ENCODE data around the gene CD300C. TPM values are rescaled to one million over a fixed set of nuclear protein-coding genes. Genes with fewer than 3 reads are reported as not detected.

Gene CD300C
- total RNA-seq, 2 experiments from 2014 or later = 0.41 to 0.50 TPM

- ChIA-PET POLR2A (no interaction called here), CTCF (no interaction called here)
- H3K36me3 Mint-ChIP-seq (ENCODE audit: low read depth) = no peaks in the 10 kb centered on the region
- ATAC-seq (ENCODE audit: poor library complexity) (no peak), DNase-seq (peak in 3 of 14 experiments; percentile 32 to 76 (median 67))
- Histone ChIP-seq H3K9me3 (ENCODE audit: control insufficient read depth in 1 of 2, insufficient read depth in 1 of 2, low read length in 2 of 2) (peaks cover 0 to under 1% of the 10 kb centered on the region in 2 experiments), H3K4me3 (ENCODE audit: low read length) (no peak overlapping the region), H3K36me3 (ENCODE audit: insufficient read depth, low read length) (no peaks in the 10 kb centered on the region), H3K27ac (ENCODE audit: low read depth in 1 of 2, low read length in 2 of 2) (no peak overlapping the region), H3K27me3 (ENCODE audit: control insufficient read depth in 1 of 2, insufficient read depth in 2 of 2, low read length in 2 of 2) (peaks cover 11 to 15% of the 10 kb centered on the region in 2 experiments), H3K4me1 (ENCODE audit: insufficient read depth, low read length) (no peaks in the 10 kb centered on the region)
- TF ChIP-seq CTCF (IDR thresholded peaks at IDR 0.05) = no peak
- H3K4me3 Mint-ChIP-seq = no peak overlapping the region
- peaks cover 46% of the 10 kb centered on the region for H3K27me3 Mint-ChIP-seq
- peaks cover 5% of the 10 kb centered on the region for H3K4me1 Mint-ChIP-seq (ENCODE audit: low read depth)
- intact Hi-C loops (cut with DNase I, micrococcal nuclease) = no loop called here
- H3K27ac Mint-ChIP-seq = no peak overlapping the region
- no peaks in the 10 kb centered on the region for H3K9me3 Mint-ChIP-seq
Measured at GRCh38 chr17:74528491-74529199, 17.3 kb downstream of the CD300C start.

GRCh38 chr17:74527756-74528155 is 18.2 kb downstream of the CD300C start:
- H3K27ac Mint-ChIP-seq = no peak overlapping the region
- no peaks in the 10 kb centered on the region for H3K9me3 Mint-ChIP-seq
- H3K4me1 ChIP-seq (ENCODE audit: insufficient read depth, low read length) = no peaks in the 10 kb centered on the region
- TF ChIP-seq CTCF (IDR thresholded peaks at IDR 0.05) = no peak
- CTCF ChIA-PET = no interaction called here
- peak in 1 of 14 experiments; percentile 5 for DNase-seq
- peaks cover under 1% of the 10 kb centered on the region for H3K4me1 Mint-ChIP-seq (ENCODE audit: low read depth)
- H3K36me3 Mint-ChIP-seq (ENCODE audit: low read depth) = no peaks in the 10 kb centered on the region
- ATAC-seq (ENCODE audit: poor library complexity) = no peak
- no peak overlapping the region for H3K27ac ChIP-seq (ENCODE audit: low read depth in 1 of 2, low read length in 2 of 2)
- POLR2A ChIA-PET = no interaction called here
- intact Hi-C loops (cut with DNase I, micrococcal nuclease) = no loop called here
- H3K27me3 Mint-ChIP-seq = peaks cover 42% of the 10 kb centered on the region
- H3K9me3 ChIP-seq (ENCODE audit: control insufficient read depth in 1 of 2, insufficient read depth in 1 of 2, low read length in 2 of 2) = peaks cover 0 to 9% of the 10 kb centered on the region in 2 experiments
- no peak overlapping the region for H3K4me3 ChIP-seq (ENCODE audit: low read length)
- no peaks in the 10 kb centered on the region for H3K36me3 ChIP-seq (ENCODE audit: insufficient read depth, low read length)
- H3K4me3 Mint-ChIP-seq = no peak overlapping the region
- peaks cover 14 to 17% of the 10 kb centered on the region in 2 experiments for H3K27me3 ChIP-seq (ENCODE audit: control insufficient read depth in 1 of 2, insufficient read depth in 2 of 2, low read length in 2 of 2)

GRCh38 chr17:74527081-74527480 is 18.8 kb downstream of the CD300C start:
- POLR2A ChIA-PET = no interaction called here
- peaks cover 37% of the 10 kb centered on the region for H3K27me3 Mint-ChIP-seq
- H3K9me3 Mint-ChIP-seq = no peaks in the 10 kb centered on the region
- Histone ChIP-seq H3K4me1 (ENCODE audit: insufficient read depth, low read length) (no peaks in the 10 kb centered on the region), H3K27me3 (ENCODE audit: control insufficient read depth in 1 of 2, insufficient read depth in 2 of 2, low read length in 2 of 2) (peaks cover 14 to 15% of the 10 kb centered on the region in 2 experiments), H3K27ac (ENCODE audit: low read depth in 1 of 2, low read length in 2 of 2) (no peak overlapping the region), H3K36me3 (ENCODE audit: insufficient read depth, low read length) (no peaks in the 10 kb centered on the region), H3K4me3 (ENCODE audit: low read length) (no peak overlapping the region), H3K9me3 (ENCODE audit: control insufficient read depth in 1 of 2, insufficient read depth in 1 of 2, low read length in 2 of 2) (peaks cover 0 to 14% of the 10 kb centered on the region in 2 experiments)
- no peak for TF ChIP-seq CTCF (IDR thresholded peaks at IDR 0.05)
- H3K4me1 Mint-ChIP-seq (ENCODE audit: low read depth) = no peaks in the 10 kb centered on the region
- no peak overlapping the region for H3K4me3 Mint-ChIP-seq
- intact Hi-C loops (cut with DNase I, micrococcal nuclease) = no loop called here
- CTCF ChIA-PET = no interaction called here
- H3K36me3 Mint-ChIP-seq (ENCODE audit: low read depth) = no peaks in the 10 kb centered on the region
- no peak overlapping the region for H3K27ac Mint-ChIP-seq
- ATAC-seq (ENCODE audit: poor library complexity) (no peak), DNase-seq (peak in 1 of 14 experiments; percentile 6)

All from CD4-positive, alpha-beta T cell (primary cell).